OCI-LY1 (cell line): ENCODE results near the gene NUFIP2.

Source experiments
- CTCF ChIP-seq: fragments of 200-600 bp; sonication (generic), shearing (Covaris generic); IDR thresholded peaks from 2 replicates; pipeline ENCODE4 v1.5.1; 2017; ENCODE audit warnings: mild to moderate bottlenecking, antibody characterized with exemption, low read length, moderate library complexity, mixed read lengths
- EZH2 ChIP-seq: fragments of 200-600 bp; sonication (generic), shearing (Covaris generic); IDR thresholded peaks from 2 replicates; pipeline ENCODE4 v1.8.0; 2017; ENCODE audit warnings: borderline replicate concordance, mixed run types, mild to moderate bottlenecking, antibody characterized with exemption, low read length, moderate library complexity, mixed read lengths

DNA sequence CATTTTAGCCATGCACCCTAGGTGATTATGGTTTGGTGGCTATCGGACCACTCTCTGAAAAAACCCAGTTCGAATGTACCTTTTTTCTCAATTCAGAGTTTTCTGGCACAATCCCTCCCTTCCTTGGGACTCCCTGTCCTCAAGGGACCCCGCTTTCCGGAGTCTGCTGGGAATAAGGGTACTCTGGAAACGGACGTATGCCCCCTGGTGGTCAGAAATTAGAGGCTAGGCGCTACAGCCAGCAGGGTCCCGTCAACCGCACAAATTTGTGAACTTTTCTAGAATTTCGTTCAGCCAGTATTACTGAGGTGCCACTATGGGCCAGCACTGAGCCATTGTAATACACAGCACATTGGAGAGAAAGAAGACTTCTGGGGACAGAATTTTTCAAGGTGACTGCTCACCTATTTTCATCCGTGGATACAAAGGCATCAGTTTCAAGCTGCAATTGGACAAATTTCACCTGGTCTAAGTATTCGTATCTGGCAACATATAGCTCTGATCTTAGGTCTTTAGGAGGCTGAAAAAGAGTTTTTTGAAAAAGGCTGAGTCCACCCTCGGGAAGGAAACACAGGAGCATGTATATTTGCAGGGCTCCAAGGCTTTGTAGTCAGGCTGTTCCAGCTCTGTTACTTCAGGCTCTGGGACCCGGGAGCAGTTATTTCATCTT lies 74.4 kb downstream of the NUFIP2 start:
- TF ChIP-seq EZH2: no peak
- TF ChIP-seq CTCF: peak; percentile 99
